GM18519 (cell line): Measurements from ENCODE around the gene SMC5.

ENCODE experiments used
- ATAC-seq: cut with Tn5 transposase; IDR thresholded peaks from one replicate; pipeline ENCODE4 v1.9.1; 2021; ENCODE audit warnings: mild to moderate bottlenecking, moderate library complexity; ENCODE audit not compliant: unreplicated experiment, low FRiP score

Gene SMC5

DNA sequence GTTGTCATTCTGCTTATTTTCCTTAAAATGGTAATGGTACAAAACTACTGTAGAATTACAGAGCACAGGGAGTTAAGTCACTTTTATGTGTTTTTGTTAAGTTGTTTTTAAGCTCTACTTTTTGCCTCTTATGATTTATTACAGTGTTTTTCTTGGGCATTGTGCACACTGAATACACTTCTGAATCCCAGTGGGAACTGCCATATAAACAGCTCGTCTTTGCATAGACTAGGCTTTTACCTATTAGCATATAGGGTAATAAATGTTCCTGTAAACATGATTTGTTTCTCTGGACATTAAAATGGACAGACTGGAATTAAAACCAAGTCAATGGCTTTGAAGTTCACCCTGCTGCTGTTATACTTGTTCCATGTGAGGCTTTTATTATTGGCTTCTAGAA lies 143.4 kb downstream of the SMC5 start:
- ATAC-seq, result no peak

GRCh38 chr9:70403166-70403565 lies 144.4 kb downstream of the SMC5 start:
- no peak for ATAC-seq

GRCh38 chr9:70403618-70404025 lies 144.8 kb downstream of the SMC5 start:
- no peak for ATAC-seq

- ATAC-seq, result no peak
These were observed 145.5 kb downstream of the SMC5 start for GRCh38 chr9:70404261-70404660.
